ENCODE measurements around the gene ALPG.

Gene ALPG

DNA sequence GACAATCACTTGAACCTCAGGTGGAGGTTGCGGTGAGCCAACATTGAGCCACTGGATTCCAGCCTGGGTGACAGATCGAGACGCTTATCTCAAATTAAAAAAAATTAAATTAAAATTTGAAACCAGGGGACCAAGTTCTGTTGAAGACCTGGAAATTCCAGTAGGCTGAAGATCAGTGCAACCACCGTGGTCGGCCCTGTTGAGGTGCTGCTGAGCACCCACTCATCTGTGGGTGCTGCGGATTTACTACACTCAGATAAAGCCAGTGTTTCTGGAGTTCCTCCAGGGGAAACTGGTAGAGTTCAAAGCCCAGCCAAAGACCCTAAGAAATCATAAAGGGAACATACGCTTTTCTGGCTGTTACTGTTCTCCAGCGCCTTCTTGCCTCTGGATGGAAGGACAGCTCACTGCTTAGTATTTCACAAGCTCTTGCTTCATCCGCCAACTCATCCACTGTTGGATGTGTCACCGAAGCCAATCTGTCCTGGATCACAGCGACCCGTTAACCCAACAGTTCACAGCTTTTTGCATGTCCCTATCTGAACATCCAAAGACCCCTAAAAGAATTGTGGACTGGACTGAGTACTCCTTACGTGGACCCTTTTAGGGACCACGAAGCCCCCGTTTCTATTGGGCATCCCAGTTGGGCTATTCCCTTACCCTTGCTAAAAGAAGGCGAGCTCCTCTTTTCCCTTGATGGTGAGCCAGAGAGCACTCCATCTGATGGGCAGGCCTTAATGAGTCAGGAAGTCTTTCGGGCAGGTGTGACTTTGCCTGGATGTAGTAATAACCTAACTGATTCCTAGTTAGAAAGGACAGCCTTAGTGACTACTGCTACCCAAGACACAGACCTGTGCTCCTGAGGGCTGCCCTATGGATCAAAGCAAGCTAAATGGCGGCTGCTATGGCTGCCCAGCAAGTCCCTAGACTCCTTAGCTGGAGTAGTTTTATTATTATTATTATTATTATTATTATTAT is 34.1 kb upstream of the ALPG start:
- H3K27ac ChIP-seq (replicated peaks; ENCODE audit: low read length): no peak overlapping the region
- H2BK5ac ChIP-seq (ENCODE audit: low read length): no peak overlapping the region
- no peak overlapping the region for H2AK5ac ChIP-seq (ENCODE audit: low read depth, low read length)
- no peak overlapping the region for H3K4me2 ChIP-seq (ENCODE audit: insufficient read depth, low read length, poor library complexity, severe bottlenecking)
- no peak overlapping the region for H3K9ac ChIP-seq (ENCODE audit: low read depth, low read length, poor library complexity)
- H3K18ac ChIP-seq (ENCODE audit: low read length): no peak overlapping the region
- H3K14ac ChIP-seq (ENCODE audit: low read length): no peak overlapping the region
- H2BK120ac ChIP-seq (ENCODE audit: low read depth, low read length): no peak overlapping the region
- no peak overlapping the region for H2BK12ac ChIP-seq (ENCODE audit: low read length)
- no peaks in the 10 kb centered on the region for H3K9me3 ChIP-seq (replicated peaks in 1 of 2; ENCODE audit: control insufficient read depth in 2 of 2, insufficient read depth in 1 of 2, low read depth in 1 of 2, low read length in 2 of 2)
- no peaks in the 10 kb centered on the region for H3K36me3 ChIP-seq (replicated peaks in 1 of 2; ENCODE audit: control insufficient read depth in 2 of 2, insufficient read depth in 2 of 2, low read length in 2 of 2)
- DNase-seq (ENCODE audit: low spot score): no peak
- H3K27me3 ChIP-seq (ENCODE audit: control insufficient read depth in 3 of 3, insufficient read depth in 3 of 3, low read depth in 1 of 3, low read length in 3 of 3): peaks cover 0 to 24% (median 0%) of the 10 kb centered on the region in 3 experiments
- no peaks in the 10 kb centered on the region for H3K79me1 ChIP-seq (ENCODE audit: low read depth, low read length)
- no peak overlapping the region for H4K91ac ChIP-seq (ENCODE audit: low read depth, low read length, poor library complexity)
- peaks cover 1 to 2% of the 10 kb centered on the region in 2 donors for H3K4me1 ChIP-seq (ENCODE audit: control insufficient read depth in 2 of 2, insufficient read depth in 1 of 2, low read depth in 1 of 2, low read length in 2 of 2)
- no peak overlapping the region for H3K4ac ChIP-seq (ENCODE audit: low read length)
- no peak overlapping the region for H3K4me3 ChIP-seq (ENCODE audit: low read length in 2 of 2)
- no peak overlapping the region for H2BK15ac ChIP-seq (ENCODE audit: low read length)
- no CpG with 5 or more reads among the region's 18 CpGs for WGBS, 2 donors (ENCODE audit: extremely low coverage in 2 of 2, insufficient read length in 2 of 2, insufficient replicate concordance in 1 of 2)
- no peak overlapping the region for H4K8ac ChIP-seq (ENCODE audit: low read depth, low read length)
- no peak overlapping the region for H2AFZ ChIP-seq (ENCODE audit: low read length)
- H3K23ac ChIP-seq (ENCODE audit: low read depth, low read length, poor library complexity): no peak overlapping the region

GRCh38 chr2:232374356-232374755 is 32.3 kb upstream of the ALPG start:
- peaks cover 0 to 20% (median 0%) of the 10 kb centered on the region in 3 experiments for H3K27me3 ChIP-seq (ENCODE audit: control insufficient read depth in 3 of 3, insufficient read depth in 3 of 3, low read depth in 1 of 3, low read length in 3 of 3)
- no peak overlapping the region for H3K18ac ChIP-seq (ENCODE audit: low read length)
- no peaks in the 10 kb centered on the region for H3K9me3 ChIP-seq (replicated peaks in 1 of 2; ENCODE audit: control insufficient read depth in 2 of 2, insufficient read depth in 1 of 2, low read depth in 1 of 2, low read length in 2 of 2)
- no peak overlapping the region for H3K4ac ChIP-seq (ENCODE audit: low read length)
- H3K14ac ChIP-seq (ENCODE audit: low read length): no peak overlapping the region
- no peak overlapping the region for H2BK120ac ChIP-seq (ENCODE audit: low read depth, low read length)
- H3K4me1 ChIP-seq (ENCODE audit: control insufficient read depth in 2 of 2, insufficient read depth in 1 of 2, low read depth in 1 of 2, low read length in 2 of 2): peaks cover under 1 to 2% of the 10 kb centered on the region in 2 donors
- H3K36me3 ChIP-seq (replicated peaks in 1 of 2; ENCODE audit: control insufficient read depth in 2 of 2, insufficient read depth in 2 of 2, low read length in 2 of 2): no peaks in the 10 kb centered on the region
- no peak overlapping the region for H2AFZ ChIP-seq (ENCODE audit: low read length)
- no peak overlapping the region for H3K27ac ChIP-seq (replicated peaks; ENCODE audit: low read length)
- no peak overlapping the region for H2BK15ac ChIP-seq (ENCODE audit: low read length)
- H4K91ac ChIP-seq (ENCODE audit: low read depth, low read length, poor library complexity): no peak overlapping the region
- no peak overlapping the region for H3K23ac ChIP-seq (ENCODE audit: low read depth, low read length, poor library complexity)
- no peak overlapping the region for H2BK12ac ChIP-seq (ENCODE audit: low read length)
- no peaks in the 10 kb centered on the region for H3K79me1 ChIP-seq (ENCODE audit: low read depth, low read length)
- no CpG with 5 or more reads among the region's 1 CpG for WGBS, 2 donors (ENCODE audit: extremely low coverage in 2 of 2, insufficient read length in 2 of 2, insufficient replicate concordance in 1 of 2)
- no peak overlapping the region for H3K4me3 ChIP-seq (ENCODE audit: low read length in 2 of 2)
- H2BK5ac ChIP-seq (ENCODE audit: low read length): no peak overlapping the region
- H3K4me2 ChIP-seq (ENCODE audit: insufficient read depth, low read length, poor library complexity, severe bottlenecking): no peak overlapping the region
- no peak overlapping the region for H4K8ac ChIP-seq (ENCODE audit: low read depth, low read length)
- H2AK5ac ChIP-seq (ENCODE audit: low read depth, low read length): no peak overlapping the region
- no peak for DNase-seq (ENCODE audit: low spot score)
- H3K9ac ChIP-seq (ENCODE audit: low read depth, low read length, poor library complexity): no peak overlapping the region

DNA sequence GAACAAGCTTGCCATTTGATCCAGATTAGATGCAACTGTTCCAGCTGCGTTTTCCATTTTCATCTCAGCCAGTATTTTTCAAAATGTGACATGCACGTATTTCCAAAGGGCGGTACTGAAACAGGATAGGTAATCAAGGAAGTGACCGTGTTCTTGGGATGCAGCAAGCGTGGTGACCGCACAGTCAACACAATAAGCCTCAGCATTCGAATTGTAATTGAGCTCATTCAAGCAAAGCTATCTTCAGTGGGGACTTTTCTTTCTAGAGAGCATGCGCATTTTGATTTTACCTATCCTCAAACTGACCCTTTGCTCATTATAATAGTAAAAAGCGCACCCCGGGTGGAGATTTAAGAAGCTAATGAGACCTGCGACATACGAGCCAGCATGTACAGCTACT is 31.5 kb upstream of the ALPG start:
- Histone ChIP-seq H3K4me3 (ENCODE audit: low read length in 2 of 2) (no peak overlapping the region), H3K23ac (ENCODE audit: low read depth, low read length, poor library complexity) (no peak overlapping the region), H3K27me3 (ENCODE audit: control insufficient read depth in 3 of 3, insufficient read depth in 3 of 3, low read depth in 1 of 3, low read length in 3 of 3) (peaks cover 0 to 15% (median 0%) of the 10 kb centered on the region in 3 experiments), H3K18ac (ENCODE audit: low read length) (no peak overlapping the region), H3K27ac (replicated peaks; ENCODE audit: low read length) (no peak overlapping the region), H3K9me3 (replicated peaks in 1 of 2; ENCODE audit: control insufficient read depth in 2 of 2, insufficient read depth in 1 of 2, low read depth in 1 of 2, low read length in 2 of 2) (no peaks in the 10 kb centered on the region), H4K91ac (ENCODE audit: low read depth, low read length, poor library complexity) (no peak overlapping the region), H3K9ac (ENCODE audit: low read depth, low read length, poor library complexity) (no peak overlapping the region), H3K14ac (ENCODE audit: low read length) (no peak overlapping the region), H3K4me1 (ENCODE audit: control insufficient read depth in 2 of 2, insufficient read depth in 1 of 2, low read depth in 1 of 2, low read length in 2 of 2) (no peaks in the 10 kb centered on the region), H2BK5ac (ENCODE audit: low read length) (no peak overlapping the region), H3K4me2 (ENCODE audit: insufficient read depth, low read length, poor library complexity, severe bottlenecking) (no peak overlapping the region), H2BK15ac (ENCODE audit: low read length) (no peak overlapping the region), H3K36me3 (replicated peaks in 1 of 2; ENCODE audit: control insufficient read depth in 2 of 2, insufficient read depth in 2 of 2, low read length in 2 of 2) (no peaks in the 10 kb centered on the region), H2BK12ac (ENCODE audit: low read length) (no peak overlapping the region), H3K4ac (ENCODE audit: low read length) (no peak overlapping the region), H2AK5ac (ENCODE audit: low read depth, low read length) (no peak overlapping the region), H3K79me1 (ENCODE audit: low read depth, low read length) (no peaks in the 10 kb centered on the region), H4K8ac (ENCODE audit: low read depth, low read length) (no peak overlapping the region), H2BK120ac (ENCODE audit: low read depth, low read length) (no peak overlapping the region), H2AFZ (ENCODE audit: low read length) (no peak overlapping the region)
- WGBS, 2 donors (ENCODE audit: extremely low coverage in 2 of 2, insufficient read length in 2 of 2, insufficient replicate concordance in 1 of 2): no CpG with 5 or more reads among the region's 12 CpGs
- no peak for DNase-seq (ENCODE audit: low spot score)

GRCh38 chr2:232376260-232376659 is 30.4 kb upstream of the ALPG start:
- Histone ChIP-seq H3K14ac (ENCODE audit: low read length) (no peak overlapping the region), H2AFZ (ENCODE audit: low read length) (no peak overlapping the region), H2BK12ac (ENCODE audit: low read length) (peak overlapping the region; percentile 6), H3K27ac (replicated peaks; ENCODE audit: low read length) (no peak overlapping the region), H2AK5ac (ENCODE audit: low read depth, low read length) (peak overlapping the region; percentile 11), H3K36me3 (replicated peaks in 1 of 2; ENCODE audit: control insufficient read depth in 2 of 2, insufficient read depth in 2 of 2, low read length in 2 of 2) (no peaks in the 10 kb centered on the region), H3K4me2 (ENCODE audit: insufficient read depth, low read length, poor library complexity, severe bottlenecking) (no peak overlapping the region), H3K4ac (ENCODE audit: low read length) (no peak overlapping the region), H2BK15ac (ENCODE audit: low read length) (no peak overlapping the region), H2BK5ac (ENCODE audit: low read length) (no peak overlapping the region), H3K23ac (ENCODE audit: low read depth, low read length, poor library complexity) (no peak overlapping the region), H4K91ac (ENCODE audit: low read depth, low read length, poor library complexity) (no peak overlapping the region), H4K8ac (ENCODE audit: low read depth, low read length) (no peak overlapping the region), H3K4me1 (ENCODE audit: control insufficient read depth in 2 of 2, insufficient read depth in 1 of 2, low read depth in 1 of 2, low read length in 2 of 2) (no peaks in the 10 kb centered on the region), H3K18ac (ENCODE audit: low read length) (no peak overlapping the region), H3K9me3 (replicated peaks in 1 of 2; ENCODE audit: control insufficient read depth in 2 of 2, insufficient read depth in 1 of 2, low read depth in 1 of 2, low read length in 2 of 2) (no peaks in the 10 kb centered on the region), H3K27me3 (ENCODE audit: control insufficient read depth in 3 of 3, insufficient read depth in 3 of 3, low read depth in 1 of 3, low read length in 3 of 3) (peaks cover 0 to 15% (median 0%) of the 10 kb centered on the region in 3 experiments), H3K4me3 (ENCODE audit: low read length in 2 of 2) (no peak overlapping the region), H2BK120ac (ENCODE audit: low read depth, low read length) (no peak overlapping the region), H3K79me1 (ENCODE audit: low read depth, low read length) (no peaks in the 10 kb centered on the region), H3K9ac (ENCODE audit: low read depth, low read length, poor library complexity) (no peak overlapping the region)
- no peak for DNase-seq (ENCODE audit: low spot score)
- WGBS, 2 donors (ENCODE audit: extremely low coverage in 2 of 2, insufficient read length in 2 of 2, insufficient replicate concordance in 1 of 2): no CpG with 5 or more reads among the region's 4 CpGs

All from neuronal stem cell (in vitro differentiated cells).